ENCODE data around the gene PTPRF.

PTPRF gene

GRCh38 chr1:43583058-43583457, 52.4 kb downstream of the PTPRF start:
- TF ChIP-seq, protein P1, sequence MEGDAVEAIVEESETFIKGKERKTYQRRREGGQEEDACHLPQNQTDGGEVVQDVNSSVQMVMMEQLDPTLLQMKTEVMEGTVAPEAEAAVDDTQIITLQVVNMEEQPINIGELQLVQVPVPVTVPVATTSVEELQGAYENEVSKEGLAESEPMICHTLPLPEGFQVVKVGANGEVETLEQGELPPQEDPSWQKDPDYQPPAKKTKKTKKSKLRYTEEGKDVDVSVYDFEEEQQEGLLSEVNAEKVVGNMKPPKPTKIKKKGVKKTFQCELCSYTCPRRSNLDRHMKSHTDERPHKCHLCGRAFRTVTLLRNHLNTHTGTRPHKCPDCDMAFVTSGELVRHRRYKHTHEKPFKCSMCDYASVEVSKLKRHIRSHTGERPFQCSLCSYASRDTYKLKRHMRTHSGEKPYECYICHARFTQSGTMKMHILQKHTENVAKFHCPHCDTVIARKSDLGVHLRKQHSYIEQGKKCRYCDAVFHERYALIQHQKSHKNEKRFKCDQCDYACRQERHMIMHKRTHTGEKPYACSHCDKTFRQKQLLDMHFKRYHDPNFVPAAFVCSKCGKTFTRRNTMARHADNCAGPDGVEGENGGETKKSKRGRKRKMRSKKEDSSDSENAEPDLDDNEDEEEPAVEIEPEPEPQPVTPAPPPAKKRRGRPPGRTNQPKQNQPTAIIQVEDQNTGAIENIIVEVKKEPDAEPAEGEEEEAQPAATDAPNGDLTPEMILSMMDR (IDR thresholded peaks at IDR 0.05; ENCODE audit: low read depth, low read length), result no peak
- H3K4me3 ChIP-seq (ENCODE audit: low read depth, low read length), result no peak overlapping the region

DNA sequence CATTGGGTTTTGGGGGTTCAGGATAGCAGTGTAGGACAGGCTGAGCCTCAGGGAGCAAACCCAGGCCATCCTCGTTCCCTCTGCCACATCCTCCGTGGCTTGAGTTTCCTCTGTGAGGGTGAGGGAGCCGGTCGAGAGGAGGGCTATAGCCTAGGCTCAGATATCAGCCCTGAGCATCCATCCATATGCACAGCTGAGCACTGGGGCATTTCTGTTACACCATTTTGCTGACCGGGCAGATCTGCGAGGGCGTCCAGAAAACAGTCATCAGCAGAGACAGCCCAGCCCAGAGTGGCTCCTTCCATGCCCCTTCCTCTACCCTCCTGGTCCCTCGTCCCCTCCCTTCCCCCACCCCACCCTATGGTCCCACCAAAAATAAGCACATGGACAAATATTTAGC, 53.5 kb downstream of the PTPRF start:
- no peak overlapping the region for H3K4me3 ChIP-seq (ENCODE audit: low read depth, low read length)
- TF ChIP-seq, protein P1 (IDR thresholded peaks at IDR 0.05; ENCODE audit: low read depth, low read length), result no peak

GRCh38 chr1:43585557-43585956, 54.9 kb downstream of the PTPRF start:
- TF ChIP-seq, protein P1 (IDR thresholded peaks at IDR 0.05; ENCODE audit: low read depth, low read length), result no peak

GRCh38 chr1:43586136-43586731, 55.6 kb downstream of the PTPRF start:
- TF ChIP-seq, protein P1 (IDR thresholded peaks at IDR 0.05; ENCODE audit: low read depth, low read length), result no peak
- no peak overlapping the region for H3K4me3 ChIP-seq (ENCODE audit: low read depth, low read length)

More at GRCh38 chr1:43585557-43585956, 54.9 kb downstream of the PTPRF start:
- no peak overlapping the region for H3K4me3 ChIP-seq (ENCODE audit: low read depth, low read length)

GRCh38 chr1:43587001-43587400, 56.3 kb downstream of the PTPRF start:
- TF ChIP-seq, protein P1 (IDR thresholded peaks at IDR 0.05; ENCODE audit: low read depth, low read length), result no peak
- H3K4me3 ChIP-seq (ENCODE audit: low read depth, low read length), result no peak overlapping the region

- no peak overlapping the region for H3K4me3 ChIP-seq (ENCODE audit: low read depth, low read length)
- TF ChIP-seq, protein P1 (IDR thresholded peaks at IDR 0.05; ENCODE audit: low read depth, low read length), result no peak
These were observed 56.9 kb downstream of the PTPRF start for GRCh38 chr1:43587594-43587993.

- H3K4me3 ChIP-seq (ENCODE audit: low read depth, low read length), result no peak overlapping the region
- TF ChIP-seq, protein P1 (IDR thresholded peaks at IDR 0.05; ENCODE audit: low read depth, low read length), result no peak
These were observed 57.9 kb downstream of the PTPRF start for GRCh38 chr1:43588592-43588991.

Measured in WI38 (cell line).